Activated CD4-positive, alpha-beta T cell treated with anti-CD3 and anti-CD28 coated beads, Interleukin-2, Interleukin-4, amounts not matched to agents 100 ng/mL and 50 ng/mL, durations not matched to agents 16 hours and 8 hours (primary cell): ENCODE data around the gene HS2ST1.
A peak's percentile ranks its signal among the peaks of the same experiment; 100 is the strongest.
"Not testable (repeated sequence)": the region's sequence is repeated elsewhere in the genome, so short reads cannot be mapped to it uniquely, and the experiment has no call there.

Source experiments
- DNase-seq: peaks from one replicate; pipeline ENCODE4 v3.0.0-alpha.2; 2020; ENCODE audit warnings: low spot score

Gene HS2ST1

DNA sequence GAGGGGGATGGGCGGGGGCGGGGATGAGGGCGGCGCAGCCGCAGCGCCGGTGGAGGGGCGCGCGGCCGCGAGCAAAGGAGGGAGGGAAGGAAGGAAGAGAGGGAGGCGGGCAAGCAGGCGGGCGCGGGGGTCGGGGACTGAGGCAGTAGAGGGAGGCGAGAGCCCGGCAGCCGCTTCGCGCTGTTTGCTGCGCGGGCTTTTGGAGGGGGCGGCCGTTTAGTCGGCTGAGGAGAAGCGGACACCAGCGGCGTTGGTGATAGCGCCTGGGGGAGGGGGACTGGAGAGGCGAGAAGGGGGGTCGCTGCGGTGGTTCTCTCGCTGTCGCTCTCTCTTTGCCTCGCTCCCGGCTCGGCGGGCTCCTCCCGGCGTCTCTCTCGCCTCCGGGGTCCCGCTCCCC, at the start of gene HS2ST1:
Gene HS2ST1, plus strand, starts transcription at position 35 of the 397 bp plus-strand sequence.
- DNase-seq, result no peak

- no peak for DNase-seq
Measured at GRCh38 chr1:86865973-86866637, 48.3 kb upstream of the HS2ST1 start.

DNA sequence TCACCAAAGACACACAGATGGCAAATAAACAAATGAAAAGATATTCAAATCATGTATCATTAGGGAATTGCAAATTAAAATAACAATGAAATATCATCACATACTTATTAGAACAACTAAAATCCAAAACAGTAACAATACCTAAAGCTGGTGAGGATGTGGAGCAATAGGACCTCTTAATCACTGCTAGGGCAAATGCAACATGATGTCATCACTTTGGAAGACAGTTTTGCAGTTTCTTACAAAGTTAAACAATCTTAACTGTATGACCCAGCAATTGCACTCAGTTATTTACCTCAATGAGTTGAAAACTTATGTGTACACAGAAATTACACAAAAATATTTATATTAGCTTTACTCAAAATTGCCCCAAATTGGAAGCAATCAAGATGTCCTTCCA, 47.8 kb upstream of the HS2ST1 start:
- DNase-seq, result no peak

- DNase-seq, result not testable (repeated sequence)
Measured at GRCh38 chr1:86867278-86867677, 47.2 kb upstream of the HS2ST1 start.

DNA sequence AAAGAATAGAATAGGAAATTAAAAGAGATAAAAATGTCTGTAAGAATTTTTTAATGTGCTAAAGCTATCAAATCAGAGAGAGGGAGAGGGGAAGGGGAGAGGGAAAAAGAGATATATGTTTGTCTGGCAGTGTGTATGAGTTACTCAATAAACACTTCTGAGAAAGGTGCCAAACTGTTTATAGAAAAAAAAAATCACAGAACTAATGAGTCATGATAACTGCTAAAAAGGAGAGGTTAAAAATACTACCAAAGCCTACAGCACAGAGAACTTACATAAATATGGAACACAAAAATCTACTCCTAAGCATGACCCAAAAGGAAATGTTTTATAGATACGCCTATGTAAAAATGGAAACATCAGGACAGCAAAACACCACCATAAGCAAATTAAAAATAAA, 46.0 kb upstream of the HS2ST1 start:
- no peak for DNase-seq

- DNase-seq, result no peak
Measured at GRCh38 chr1:86871001-86871400, 43.4 kb upstream of the HS2ST1 start.

DNA sequence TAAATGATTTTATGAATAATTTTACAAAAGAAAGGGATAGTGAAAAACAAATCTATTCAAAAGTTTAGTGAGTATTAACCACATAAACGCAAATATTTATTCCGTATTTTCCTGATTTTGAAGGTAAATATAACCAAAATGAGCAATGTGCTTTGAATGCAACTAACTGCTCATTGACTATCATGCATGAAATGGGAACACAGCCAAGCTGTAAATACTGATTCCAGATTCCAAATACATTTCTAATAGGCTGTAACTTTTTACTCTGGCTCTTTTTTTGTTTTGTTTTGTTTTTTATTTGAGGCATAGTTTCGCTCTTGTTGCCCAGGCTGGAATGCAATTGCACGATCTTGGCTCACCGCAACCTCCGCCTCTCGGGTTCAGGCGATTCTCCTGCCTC, 42.3 kb upstream of the HS2ST1 start:
- no peak for DNase-seq

- DNase-seq, result no peak
Measured at GRCh38 chr1:86875722-86876121, 38.7 kb upstream of the HS2ST1 start.

DNA sequence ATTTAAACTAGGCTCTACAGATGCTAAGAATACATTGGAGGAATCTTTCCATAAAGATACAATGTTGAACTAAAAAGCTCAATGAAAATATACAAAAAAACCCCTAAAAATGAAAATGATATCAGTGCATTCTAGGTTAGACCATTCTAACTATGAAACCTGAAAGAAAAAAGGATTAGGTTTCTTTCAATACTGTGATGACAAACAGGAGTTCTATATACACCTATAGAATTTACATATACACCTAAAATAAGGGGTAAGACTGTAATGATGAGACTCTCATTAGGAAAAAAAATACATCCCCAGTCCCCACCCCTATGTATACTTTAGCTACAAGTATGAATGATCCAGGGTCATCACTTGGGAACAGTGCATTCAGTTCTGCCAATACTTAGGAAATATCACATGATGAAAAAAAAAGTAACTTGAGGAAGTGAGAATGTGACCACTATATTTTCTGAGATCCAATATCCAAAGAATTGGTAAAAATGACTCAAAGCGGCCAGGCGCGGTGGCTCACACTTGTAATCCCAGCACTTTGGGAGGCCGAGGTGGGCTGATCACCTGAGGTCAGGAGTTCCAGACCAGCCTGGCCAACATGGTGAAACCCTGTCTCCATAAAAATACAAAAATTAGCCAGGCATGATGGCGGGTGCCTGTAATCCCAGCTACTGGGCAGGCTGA, 26.8 kb upstream of the HS2ST1 start:
- no peak for DNase-seq

DNA sequence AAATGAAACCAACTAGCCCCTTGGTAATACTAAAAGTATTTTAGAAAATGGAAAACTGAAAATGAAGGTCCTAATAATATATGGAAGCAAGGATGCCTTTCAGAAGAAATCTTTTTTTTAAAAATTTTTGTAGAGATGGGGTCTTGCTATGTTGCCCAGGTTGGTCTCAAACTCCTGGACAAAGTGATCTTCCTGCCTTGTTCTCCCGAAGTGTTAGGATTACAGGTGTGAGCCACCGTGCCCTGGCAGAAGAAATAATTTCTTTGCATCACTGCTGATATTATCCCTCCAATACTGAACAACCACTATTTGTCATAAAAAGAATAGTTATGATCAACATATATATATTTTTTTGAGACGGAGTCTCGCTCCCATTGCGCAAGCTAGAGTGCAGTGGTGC, 26.1 kb upstream of the HS2ST1 start:
- DNase-seq, result no peak

DNA sequence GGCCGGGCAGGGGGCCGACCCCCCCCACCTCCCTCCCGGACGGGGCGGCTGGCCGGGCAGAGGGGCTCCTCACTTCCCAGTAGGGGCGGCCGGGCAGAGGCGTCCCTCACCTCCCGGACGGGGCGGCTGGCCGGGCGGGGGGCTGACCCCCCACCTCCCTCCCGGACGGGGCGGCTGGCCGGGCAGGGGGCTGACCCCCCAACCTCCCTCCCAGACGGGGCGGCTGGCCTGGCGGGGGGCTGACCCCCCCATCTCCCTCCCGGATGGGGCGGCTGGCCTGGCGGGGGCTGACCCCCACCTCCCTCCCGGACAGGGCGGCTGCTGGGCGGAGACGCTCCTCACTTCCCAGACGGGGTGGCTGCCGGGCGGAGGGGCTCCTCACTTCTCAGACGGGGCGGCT, 15.0 kb upstream of the HS2ST1 start:
- not testable (repeated sequence) for DNase-seq

DNA sequence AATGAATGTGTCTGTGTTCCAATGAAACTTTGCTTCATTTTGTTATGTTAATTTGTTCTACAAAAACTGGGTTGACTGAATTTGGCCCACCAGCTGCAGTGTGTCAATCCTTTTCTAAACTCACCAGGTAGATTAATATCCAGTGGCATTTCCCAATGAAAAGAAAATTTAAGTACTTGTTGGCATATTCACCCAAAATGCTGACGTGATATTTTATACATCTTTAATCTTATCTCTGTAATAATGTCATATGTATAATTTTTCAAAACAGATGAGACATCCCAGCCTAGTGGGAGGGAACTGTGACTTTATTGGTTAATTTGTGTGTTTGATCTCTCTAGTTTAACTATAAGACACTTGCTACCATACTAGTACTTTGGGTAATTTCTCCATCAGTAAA, 8.6 kb upstream of the HS2ST1 start:
- no peak for DNase-seq

- no peak for DNase-seq
Measured at GRCh38 chr1:86906419-86906818, 8.0 kb upstream of the HS2ST1 start.

DNA sequence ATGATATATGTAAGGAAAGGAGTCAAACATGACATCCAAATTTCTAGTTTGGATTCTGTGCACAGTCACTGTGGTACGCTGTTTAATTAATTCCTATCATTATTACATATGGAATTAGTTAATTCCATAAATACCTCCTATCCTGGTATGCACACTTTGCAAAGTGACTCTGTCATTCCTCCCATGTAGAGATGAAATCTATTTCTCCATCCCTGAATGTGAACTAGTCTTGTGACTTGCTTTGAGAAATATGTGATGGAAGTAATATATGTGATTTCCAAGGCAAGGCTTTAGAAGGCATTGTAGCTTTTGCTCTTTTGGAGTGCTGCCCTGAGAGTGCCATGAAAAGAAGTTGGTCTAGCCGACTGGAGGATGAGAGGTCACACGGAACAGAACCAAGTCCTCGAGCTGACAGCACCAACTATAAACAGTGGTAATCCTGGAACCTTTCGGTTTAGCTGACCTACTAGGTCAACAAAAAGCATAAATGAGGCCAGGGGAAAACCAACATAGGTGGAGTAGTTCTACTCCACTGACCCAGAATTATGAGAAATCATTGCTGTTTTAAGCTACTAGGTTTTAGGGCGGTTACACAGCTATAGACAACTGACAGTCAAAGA, 2.0 kb upstream of the HS2ST1 start:
- DNase-seq, result no peak

GRCh38 chr1:86913399-86913895, 988 bp upstream of the HS2ST1 start:
- DNase-seq, result peak; percentile 46

DNA sequence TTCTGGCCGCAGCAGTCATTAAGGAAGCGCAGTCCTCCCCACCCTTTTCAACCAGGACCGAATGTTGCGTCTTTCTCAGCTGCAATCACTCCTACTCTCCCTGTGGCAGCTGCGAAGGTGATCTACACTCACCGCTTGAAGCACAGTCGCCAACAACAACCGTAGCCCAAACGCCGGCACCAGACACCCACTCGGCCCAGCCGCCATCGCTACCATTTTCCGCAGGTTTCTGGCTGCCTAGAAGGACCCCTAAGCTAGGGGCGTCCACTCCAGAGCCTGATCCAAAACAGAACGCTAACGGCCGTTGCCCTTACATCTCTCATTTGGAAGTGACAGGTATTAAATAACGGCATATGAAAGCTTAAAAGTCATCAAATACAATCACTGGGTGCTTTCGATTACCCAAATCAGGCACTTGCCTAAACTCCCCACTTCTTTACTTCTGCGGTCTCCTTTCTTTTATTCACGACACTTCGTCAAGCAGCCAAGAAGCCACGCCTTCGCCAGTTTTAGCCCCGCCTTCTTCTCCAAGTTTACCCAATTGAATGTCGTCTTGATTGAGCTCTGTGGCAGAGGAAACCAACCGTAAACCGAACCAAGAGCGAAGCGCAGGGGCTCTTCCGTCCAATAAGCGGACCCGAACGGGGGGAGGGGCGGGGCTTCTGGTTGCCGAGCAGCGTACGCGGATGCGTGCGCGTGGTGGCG, 387 bp upstream of the HS2ST1 start, which contains the start of gene SELENOF:
Gene SELENOF, minus strand, starts transcription at position 231 of the 705 bp plus-strand sequence. Its CDS starts 15 bp downstream, at position 216.
- peak; percentile 98 for DNase-seq

DNA sequence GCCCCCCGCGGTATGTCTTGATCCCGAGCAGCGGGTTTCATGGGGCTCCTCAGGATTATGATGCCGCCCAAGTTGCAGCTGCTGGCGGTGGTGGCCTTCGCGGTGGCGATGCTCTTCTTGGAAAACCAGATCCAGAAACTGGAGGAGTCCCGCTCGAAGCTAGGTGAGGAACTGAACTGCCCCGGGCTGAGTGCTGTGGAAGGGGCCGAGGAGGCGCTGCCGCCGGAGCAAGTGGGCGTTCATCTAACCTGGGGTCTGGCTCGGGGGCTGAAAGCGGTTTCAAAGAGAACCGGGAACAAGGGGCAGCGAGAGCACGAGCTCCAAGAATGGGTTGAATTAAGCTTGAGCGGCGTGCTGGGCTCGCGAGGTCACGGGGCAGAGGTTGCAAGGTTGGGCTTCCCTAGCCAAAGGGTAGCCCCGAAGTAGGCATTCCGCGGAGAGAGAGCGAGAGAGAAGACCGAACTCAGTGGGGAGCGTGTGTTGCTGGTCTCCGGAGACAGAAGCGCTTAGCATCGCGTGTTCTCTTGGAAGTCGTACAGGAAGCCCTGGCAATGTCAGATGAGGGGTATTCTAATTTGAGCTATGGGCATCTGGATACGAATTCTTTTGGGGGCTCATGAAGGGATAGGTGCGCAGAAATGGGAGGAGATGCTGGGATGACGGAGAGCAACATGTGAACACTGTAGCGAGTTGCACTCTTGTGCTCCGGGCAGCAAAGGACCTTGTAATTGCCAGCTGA, 732 bp downstream of the HS2ST1 start:
- peak; percentile 35 for DNase-seq

- no peak for DNase-seq
Measured at GRCh38 chr1:86915737-86916235, 1.4 kb downstream of the HS2ST1 start.

DNA sequence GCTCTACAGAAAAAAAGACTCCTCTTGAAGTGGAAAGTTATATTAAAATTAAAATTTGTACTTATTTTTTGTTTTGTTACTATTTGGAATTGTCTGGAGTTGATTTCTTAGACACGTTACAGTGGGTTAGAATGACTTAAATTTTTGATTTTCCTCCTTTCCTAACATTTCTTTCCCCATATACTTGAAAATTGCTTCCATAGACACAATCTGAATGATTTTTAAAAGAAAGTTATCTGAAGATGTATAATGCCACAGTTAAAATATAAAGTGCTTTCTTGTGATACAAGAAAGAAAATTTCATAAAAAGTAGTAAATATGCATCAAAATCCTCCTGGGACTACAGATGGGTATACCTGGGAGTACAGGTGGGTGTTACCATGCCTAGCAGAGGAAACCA, 2.3 kb downstream of the HS2ST1 start:
- no peak for DNase-seq

GRCh38 chr1:86922445-86922844, 8.0 kb downstream of the HS2ST1 start:
- DNase-seq, result no peak

DNA sequence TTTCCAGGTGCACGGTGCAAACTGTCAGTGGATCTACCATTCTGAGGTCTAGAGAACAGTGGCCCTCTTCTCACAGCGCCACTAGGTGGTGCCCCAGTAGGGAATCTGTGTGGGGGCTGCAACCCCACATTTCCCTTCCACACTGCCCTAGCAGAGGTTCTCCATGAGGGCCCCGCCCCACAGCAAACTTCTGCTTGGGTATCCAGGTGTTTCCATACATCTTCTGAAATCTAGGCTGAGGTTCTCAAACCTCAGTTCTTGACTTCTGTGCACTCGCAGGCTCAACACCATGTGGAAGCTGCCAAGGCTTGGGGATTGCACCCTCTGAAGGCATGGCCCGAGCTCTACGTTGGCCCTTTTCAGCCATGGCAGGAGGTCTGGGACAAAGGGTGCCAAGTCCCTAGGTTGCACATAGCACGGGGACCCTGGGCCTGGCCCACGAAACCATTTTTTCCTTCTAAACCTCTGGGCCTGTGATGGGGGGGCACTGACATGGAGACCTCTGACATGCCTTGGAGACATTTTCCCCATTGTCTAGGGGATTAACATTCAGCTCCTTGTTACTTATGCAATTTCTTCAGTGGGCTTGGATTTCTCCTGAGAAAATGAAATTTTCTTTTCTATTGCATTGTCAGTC, 10.0 kb downstream of the HS2ST1 start:
- no peak for DNase-seq
